NCI-H774 (cell line): ENCODE results near the gene RFTN1.
"Not testable (repeated sequence)": the region's sequence is repeated elsewhere in the genome, so short reads cannot be mapped to it uniquely, and the experiment has no call there.

ENCODE experiments used
- DNase-seq: peaks from one replicate; lab custom pipeline; 2025; lab: John Stamatoyannopoulos, UW

The RFTN1 gene

DNA sequence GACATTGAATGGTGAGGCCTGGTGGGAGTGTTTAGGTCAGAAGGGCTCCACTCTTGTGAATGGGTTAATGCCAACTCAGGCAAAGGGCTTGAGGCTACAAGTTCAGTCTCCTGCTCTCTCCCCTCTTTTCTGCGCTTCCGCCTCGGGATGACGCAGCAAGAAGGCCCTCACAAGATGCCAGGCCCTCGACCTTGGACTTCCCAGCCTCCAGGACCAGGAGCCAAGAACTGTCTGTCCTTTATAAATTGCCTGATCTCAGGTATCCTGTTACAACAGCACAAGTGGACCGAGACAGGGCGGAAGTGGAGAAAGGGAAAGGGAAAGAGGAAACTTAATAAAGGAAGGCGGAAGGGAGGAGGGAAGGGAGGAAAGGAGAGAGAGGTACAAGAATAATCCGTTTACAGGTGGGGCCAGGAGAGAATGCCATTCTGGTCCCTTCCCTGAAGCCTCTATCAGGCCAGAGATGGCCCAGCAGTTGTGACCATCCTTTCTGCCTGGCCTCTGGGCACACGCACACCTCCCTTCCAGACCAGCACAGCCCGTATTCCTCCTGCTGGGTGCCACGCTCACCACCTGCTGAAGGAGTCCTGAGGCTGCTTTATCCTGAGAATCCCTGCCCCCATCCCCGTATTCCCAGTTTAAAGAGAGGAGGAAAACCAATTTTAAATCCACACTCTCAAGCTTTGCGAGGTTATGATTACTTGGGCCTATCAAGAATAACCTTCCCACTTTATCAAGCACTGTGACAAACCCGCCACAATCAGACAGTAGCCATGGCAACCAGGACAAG lies 184.3 kb downstream of the RFTN1 start:
- no peak for DNase-seq

DNA sequence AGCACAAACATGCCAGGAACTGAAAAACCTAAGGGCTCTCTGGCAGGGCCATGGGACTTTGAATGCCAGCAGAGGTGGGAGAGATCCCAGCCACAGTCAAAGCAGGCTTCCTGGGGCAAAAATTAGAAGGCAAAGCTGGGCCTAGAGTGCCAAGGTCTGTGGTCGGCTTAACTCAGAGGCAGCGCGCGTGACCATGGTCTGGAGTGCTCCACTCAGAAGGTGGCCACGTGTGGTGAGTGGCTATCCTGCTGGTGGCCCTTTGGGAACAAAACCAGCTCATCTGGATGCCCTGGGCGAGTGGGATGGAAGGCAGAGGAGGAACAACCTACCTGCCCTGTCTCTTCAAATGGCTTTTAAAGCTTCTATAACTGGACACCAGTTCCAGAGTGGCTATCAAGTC lies 185.4 kb downstream of the RFTN1 start:
- no peak for DNase-seq

DNA sequence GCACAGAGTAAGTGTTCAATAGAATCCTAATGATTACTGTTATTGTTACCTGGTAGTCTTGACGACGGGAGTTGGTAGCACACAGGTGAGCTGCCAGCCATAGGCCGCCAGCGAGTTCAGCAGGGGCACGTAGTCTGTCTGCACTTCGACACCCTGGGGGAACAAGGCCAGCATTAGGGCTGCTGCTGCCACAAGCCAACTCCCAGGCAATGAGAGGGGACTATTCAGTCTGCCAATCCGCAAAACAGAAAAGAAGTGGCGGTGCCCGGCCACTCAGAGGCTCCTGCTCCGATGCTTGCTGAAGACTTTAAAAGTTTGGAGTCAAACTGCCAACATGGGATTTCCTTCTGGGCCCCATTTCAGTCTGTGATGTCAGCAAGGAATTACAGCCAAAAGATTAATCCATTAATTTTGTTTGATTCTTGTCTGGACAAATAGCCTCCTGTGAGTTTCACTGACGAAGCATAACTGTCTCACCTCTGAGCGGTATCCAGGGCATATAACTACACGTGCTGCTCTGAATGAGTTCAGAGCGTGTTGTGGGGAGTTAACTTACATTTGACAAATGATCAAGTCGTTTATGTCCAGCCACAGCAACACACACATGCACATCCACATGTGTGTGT lies 186.7 kb downstream of the RFTN1 start:
- DNase-seq, result no peak

DNA sequence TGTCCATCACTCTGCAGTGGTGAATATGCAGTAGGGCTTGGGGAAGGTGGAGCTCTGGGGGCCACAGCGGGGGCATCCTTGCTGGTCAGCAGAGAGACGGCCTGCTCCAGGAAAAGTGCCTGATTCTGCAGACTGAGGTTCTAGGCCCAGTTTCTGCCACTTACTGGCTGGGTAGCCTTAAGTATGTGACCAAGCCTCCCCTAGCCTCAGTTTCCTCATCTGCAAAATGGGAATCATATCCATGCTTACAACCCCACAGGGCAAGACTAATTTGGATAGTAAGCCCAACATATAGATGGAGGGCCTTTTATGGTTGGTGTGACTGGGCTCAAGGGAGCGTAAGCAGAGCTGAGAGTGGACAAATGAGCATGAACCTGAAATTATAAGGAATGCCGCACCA lies 187.6 kb downstream of the RFTN1 start:
- no peak for DNase-seq

DNA sequence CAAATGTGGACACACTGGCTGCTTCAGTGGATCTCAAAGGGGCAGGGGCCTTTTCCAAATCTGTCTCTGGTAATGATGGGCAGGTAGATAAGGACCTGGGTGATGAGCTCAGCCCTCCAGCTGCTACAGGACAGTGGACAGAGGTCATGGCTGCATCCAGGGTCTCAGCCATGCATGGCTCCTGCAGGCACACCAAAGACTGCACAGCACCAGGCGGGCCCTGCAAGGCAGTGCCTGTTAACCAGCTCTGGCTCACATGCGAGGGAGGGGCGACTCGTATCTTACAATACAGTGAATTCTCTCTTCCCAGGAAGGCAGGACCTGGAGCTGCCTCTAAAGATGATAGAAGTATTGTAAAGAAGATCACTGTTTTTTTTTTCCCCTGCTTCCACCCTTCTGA lies 189.8 kb downstream of the RFTN1 start:
- DNase-seq, result no peak

DNA sequence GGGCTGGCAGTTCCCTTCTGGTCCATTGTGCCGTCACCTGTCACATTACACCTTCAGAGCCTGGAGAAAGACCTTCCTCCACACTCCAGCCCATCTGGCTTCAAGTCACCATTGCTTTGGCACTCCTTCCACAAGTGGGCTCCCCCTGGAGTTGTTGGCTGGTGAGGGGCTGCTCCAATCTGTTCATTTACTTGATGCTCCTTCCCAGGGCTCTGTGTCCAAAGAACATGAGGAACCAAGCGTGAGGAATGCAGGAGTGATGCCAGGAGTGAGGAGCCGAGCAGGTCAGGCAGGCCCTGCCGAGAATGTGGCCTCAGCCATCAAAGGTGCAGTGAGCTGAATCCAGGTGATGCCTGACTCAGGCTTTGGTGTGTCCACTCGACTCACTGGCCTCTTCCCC lies 191.3 kb downstream of the RFTN1 start:
- no peak for DNase-seq

DNA sequence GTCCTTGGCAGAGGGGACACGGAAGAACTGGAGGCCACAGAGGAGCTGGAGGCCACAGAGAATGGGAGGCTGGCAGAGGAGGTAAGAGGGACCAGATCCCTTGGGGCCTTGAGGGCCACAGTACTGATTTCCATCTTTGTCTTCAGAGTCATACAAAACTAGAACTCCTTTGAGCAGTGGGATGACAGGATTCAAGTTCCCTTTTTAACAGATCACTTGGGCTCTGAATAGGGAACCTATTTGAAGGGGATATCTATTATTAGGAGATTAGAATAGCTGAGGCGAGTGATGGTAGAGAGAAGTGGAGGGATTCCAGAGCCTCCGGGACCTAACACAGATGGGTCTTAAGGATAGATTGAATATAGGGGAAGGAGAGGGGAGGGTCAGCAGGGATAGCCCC lies 192.8 kb downstream of the RFTN1 start:
- no peak for DNase-seq

DNA sequence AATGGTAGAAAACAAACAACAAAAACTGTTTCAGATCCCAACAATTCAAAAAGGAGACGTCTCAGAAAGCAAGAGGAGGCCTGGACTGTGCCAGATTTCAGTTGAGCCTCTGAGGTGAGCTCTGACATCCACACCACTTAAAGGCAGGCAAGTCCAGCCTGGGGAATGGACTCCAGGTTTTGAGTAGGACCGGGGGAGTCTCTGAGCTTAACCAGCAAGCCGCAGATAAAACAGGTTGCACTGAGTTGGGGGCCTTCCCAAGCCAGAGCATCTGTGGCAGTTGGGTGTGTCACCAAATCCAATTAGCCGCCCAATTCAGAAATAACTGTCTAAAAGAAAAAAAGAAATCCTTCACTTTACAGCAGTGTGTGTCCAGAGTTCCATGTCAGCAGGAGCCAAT lies 193.8 kb downstream of the RFTN1 start:
- DNase-seq, result no peak

GRCh38 chr3:16319307-16319706 lies 194.2 kb downstream of the RFTN1 start:
- no peak for DNase-seq

DNA sequence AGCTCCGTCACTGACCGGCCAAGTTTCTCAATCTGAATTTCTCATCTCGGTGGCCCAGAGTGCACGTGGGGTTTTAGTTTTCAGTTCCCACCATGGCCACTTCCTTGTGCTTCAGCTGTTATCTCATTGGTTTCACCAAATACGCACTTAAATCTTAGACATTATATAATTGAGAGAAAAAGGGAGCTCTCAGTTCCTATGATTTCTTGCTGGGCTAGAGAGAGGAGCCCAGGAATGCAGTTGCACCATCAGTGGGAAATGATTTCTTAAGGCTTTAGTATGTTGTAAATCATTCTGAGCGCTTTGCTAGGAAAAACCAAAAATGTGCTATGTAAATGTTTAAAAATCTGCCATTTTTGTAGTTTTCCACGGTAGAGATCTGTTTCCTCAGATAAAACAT lies 195.3 kb downstream of the RFTN1 start:
- DNase-seq, result no peak

DNA sequence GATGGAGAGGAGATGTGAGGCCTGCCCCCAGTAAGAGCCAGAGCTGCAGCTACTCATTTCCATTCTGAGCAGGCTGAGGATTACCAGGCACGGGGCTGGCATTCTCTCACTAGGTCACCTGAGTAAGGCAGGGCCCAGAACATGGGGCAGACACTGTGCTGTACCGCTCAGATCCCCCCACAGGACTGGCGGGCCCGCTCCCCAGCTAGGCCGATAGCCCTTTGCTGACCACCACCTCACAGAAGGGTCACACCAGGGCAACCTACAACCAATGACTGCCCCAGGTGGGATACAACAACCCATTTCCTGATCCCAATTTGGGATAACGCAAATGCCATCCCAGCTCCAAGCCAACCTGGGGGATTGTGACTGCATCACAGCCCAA lies 195.9 kb downstream of the RFTN1 start:
- DNase-seq, result no peak

GRCh38 chr3:16316847-16317560 lies 196.5 kb downstream of the RFTN1 start:
- no peak for DNase-seq

DNA sequence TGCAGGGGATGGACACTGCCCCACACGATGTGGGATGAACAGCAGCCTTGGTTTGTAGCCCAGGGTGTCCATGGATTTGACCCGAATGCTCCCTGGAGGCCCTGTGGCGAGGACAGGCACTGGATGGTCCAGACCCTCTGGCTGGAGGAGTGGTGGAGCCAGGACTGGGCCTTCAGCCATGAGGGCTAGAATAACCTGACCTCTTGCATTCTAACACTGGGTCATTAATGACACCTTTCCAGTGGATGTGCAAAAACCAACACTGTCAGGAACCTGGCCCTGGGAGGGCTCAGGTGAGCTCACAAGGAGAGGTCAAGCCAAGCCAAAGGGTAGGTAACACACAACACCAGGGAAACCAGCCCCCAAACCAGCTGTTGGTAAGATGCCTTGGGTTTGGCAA lies 197.1 kb downstream of the RFTN1 start:
- no peak for DNase-seq

DNA sequence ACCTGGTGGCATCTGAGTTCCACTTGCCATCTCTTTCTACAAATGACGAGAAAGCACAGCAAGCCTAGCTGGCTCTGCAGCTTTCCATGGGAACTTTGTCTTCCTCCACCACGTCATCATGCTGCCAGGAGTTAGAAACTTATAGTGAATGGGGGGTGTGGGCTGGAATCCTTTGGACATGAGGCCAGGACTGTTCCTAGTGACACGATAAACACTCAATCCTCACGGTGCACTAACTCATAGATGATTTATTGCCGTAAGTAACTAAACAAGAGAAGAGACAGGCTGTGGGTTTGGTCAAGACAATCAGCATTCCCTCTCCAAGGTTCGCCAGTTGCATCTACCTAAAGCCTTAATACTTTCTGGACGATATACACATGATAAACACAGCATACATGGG lies 197.9 kb downstream of the RFTN1 start:
- DNase-seq, result no peak

DNA sequence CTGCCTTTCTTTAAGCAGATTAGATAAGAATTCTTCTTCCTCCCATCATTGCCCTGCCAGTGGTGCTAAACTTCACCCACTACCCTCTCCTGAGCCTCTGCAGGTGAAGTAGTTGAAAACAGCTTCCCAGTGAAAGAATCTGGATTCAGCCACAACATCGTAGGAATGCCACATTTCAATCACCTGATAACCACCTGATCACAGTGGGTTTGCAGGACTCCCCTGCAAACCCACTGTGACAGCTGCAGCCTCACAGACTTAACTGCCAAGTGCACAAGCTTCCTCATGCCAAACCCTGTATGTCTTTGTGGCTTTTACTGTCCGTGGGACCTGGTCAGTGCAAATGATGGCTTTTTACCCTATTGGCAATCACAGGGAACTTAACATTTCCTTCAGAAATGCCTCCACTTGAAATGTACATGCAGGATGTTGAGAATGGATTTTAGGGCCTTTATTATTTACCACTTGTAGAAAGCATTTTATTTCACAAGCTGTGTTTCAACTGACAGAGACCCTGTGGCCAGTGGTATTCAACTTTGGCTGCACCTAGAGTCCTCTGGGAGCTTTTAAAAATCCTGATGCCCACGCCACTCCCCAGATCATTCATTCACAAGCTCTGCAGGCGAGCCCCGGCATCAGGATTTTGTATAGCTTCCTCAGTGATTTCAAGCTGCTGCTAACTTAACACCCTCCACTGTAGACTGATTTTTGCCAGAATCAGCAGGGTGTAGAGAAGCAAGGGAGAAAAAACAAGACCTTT lies 199.4 kb downstream of the RFTN1 start:
- no peak for DNase-seq

DNA sequence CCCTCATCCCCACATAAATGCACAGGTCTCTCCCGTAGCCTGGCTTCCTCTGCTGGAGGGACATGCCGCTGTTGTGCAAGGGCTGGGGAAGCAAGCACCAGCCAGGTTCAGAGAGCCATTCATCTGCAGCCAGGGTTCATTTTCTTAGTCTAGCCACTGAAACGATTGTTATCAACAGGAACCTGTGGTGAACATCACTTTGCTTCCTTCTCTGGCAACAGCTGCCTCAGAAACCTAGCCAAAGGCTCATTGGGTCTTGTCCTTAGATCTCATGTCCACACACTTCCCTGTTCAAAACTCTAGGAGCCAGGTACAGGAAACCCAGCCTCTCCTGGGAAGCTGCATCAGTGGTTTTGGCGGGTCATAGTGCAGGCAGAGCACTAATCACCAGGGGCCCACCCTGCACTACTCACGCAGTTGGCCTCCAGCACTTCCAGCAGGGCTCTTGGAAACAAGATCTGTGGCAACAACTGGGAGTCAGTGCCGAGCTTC lies 201.5 kb downstream of the RFTN1 start:
- DNase-seq, result no peak

DNA sequence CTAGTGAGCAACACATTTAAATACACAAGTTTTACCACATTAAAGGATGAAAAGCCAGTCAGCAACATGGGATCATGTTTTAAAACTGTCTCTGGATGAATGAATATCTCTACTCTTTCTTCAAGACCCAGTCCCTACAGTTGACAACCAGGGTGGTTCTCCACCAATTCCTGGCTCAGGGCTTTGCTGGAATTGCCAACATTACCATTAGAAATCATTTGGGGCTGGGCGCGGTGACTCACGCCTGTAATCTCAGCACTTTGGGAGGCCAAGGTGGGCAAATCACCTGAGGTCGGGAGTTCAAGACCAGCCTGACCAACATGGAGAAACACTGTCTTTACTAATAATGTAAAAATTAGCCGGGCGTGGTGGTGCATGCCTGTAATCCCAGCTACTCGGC lies 203.0 kb downstream of the RFTN1 start:
- DNase-seq, result not testable (repeated sequence)

GRCh38 chr3:16309558-16309957 lies 203.9 kb downstream of the RFTN1 start:
- no peak for DNase-seq

DNA sequence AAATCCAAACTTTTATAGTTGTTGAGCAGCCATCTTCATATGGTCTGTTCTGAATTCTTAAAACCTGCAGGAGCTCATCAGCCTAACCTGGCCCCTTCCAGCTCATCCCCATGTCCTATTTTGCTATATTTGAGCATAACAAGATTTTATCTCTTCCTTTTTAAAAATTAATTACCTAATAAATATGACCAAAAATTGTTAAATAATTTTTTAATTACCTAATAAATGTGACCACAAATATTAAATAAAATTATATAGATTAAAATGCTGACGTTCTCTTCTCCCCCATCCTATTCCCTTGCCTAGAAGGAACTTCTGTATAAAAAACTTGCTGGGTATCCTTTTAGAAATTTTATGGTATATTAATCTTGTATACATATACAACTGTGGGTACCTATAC lies 204.8 kb downstream of the RFTN1 start:
- no peak for DNase-seq

- DNase-seq, result no peak
These were observed 205.5 kb downstream of the RFTN1 start for GRCh38 chr3:16307832-16308531.

- no peak for DNase-seq
These were observed 208.4 kb downstream of the RFTN1 start for GRCh38 chr3:16305111-16305541.
